ENCODE data around the gene TNIK.
"Not testable (repeated sequence)": the region's sequence is repeated elsewhere in the genome, so short reads cannot be mapped to it uniquely, and the experiment has no call there.

Gene TNIK

GRCh38 chr3:171305823-171306222, 154.4 kb downstream of the TNIK start:
- not testable (repeated sequence) for H3K9ac ChIP-seq (ENCODE audit: low read depth, low read length); H3K36me3 ChIP-seq (ENCODE audit: insufficient read depth, low read length); H3K4me1 ChIP-seq (ENCODE audit: insufficient read depth, low read length); H3K9me3 ChIP-seq (ENCODE audit: control insufficient read depth, insufficient read depth, low read length)

- H3K36me3 ChIP-seq (ENCODE audit: insufficient read depth, low read length); H3K9ac ChIP-seq (ENCODE audit: low read depth, low read length); H3K9me3 ChIP-seq (ENCODE audit: control insufficient read depth, insufficient read depth, low read length); H3K4me1 ChIP-seq (ENCODE audit: insufficient read depth, low read length): not testable (repeated sequence)
Observed at GRCh38 chr3:171304498-171304897, 155.7 kb downstream of the TNIK start.

- not testable (repeated sequence) for H3K9me3 ChIP-seq (ENCODE audit: control insufficient read depth, insufficient read depth, low read length); H3K4me1 ChIP-seq (ENCODE audit: insufficient read depth, low read length); H3K36me3 ChIP-seq (ENCODE audit: insufficient read depth, low read length); H3K9ac ChIP-seq (ENCODE audit: low read depth, low read length)
Observed at GRCh38 chr3:171304017-171304416, 156.2 kb downstream of the TNIK start.

- Histone ChIP-seq H3K36me3 (ENCODE audit: insufficient read depth, low read length) (no peaks in the 10 kb centered on the region), H3K9ac (ENCODE audit: low read depth, low read length) (no peak overlapping the region), H3K4me1 (ENCODE audit: insufficient read depth, low read length) (peaks cover 3% of the 10 kb centered on the region; the same call in 1 of the 2 replicates), H3K9me3 (ENCODE audit: control insufficient read depth, insufficient read depth, low read length) (no peaks in the 10 kb centered on the region)
Observed at GRCh38 chr3:171301998-171302397, 158.2 kb downstream of the TNIK start.

- Histone ChIP-seq H3K9ac (ENCODE audit: low read depth, low read length) (no peak overlapping the region), H3K9me3 (ENCODE audit: control insufficient read depth, insufficient read depth, low read length) (no peaks in the 10 kb centered on the region), H3K4me1 (ENCODE audit: insufficient read depth, low read length) (no peaks in the 10 kb centered on the region), H3K36me3 (ENCODE audit: insufficient read depth, low read length) (no peaks in the 10 kb centered on the region)
Observed at GRCh38 chr3:171301002-171301401, 159.2 kb downstream of the TNIK start.

- no peaks in the 10 kb centered on the region for H3K9me3 ChIP-seq (ENCODE audit: control insufficient read depth, insufficient read depth, low read length)
- no peak overlapping the region for H3K9ac ChIP-seq (ENCODE audit: low read depth, low read length)
- H3K4me1 ChIP-seq (ENCODE audit: insufficient read depth, low read length), result 0 out of 2 replicates have a peak, but pooled peaks cover 6% of the 10 kb centered on the region
- H3K36me3 ChIP-seq (ENCODE audit: insufficient read depth, low read length), result no peaks in the 10 kb centered on the region
Observed at GRCh38 chr3:171297951-171298350, 162.3 kb downstream of the TNIK start.

GRCh38 chr3:171297207-171297606, 163.0 kb downstream of the TNIK start:
- H3K9me3 ChIP-seq (ENCODE audit: control insufficient read depth, insufficient read depth, low read length), result no peaks in the 10 kb centered on the region
- H3K9ac ChIP-seq (ENCODE audit: low read depth, low read length), result no peak overlapping the region
- H3K36me3 ChIP-seq (ENCODE audit: insufficient read depth, low read length), result no peaks in the 10 kb centered on the region
- 0 out of 2 replicates have a peak, but pooled peaks cover 6% of the 10 kb centered on the region for H3K4me1 ChIP-seq (ENCODE audit: insufficient read depth, low read length)

GRCh38 chr3:171295484-171296373, 164.5 kb downstream of the TNIK start:
- Histone ChIP-seq H3K36me3 (ENCODE audit: insufficient read depth, low read length) (no peaks in the 10 kb centered on the region), H3K9me3 (ENCODE audit: control insufficient read depth, insufficient read depth, low read length) (no peaks in the 10 kb centered on the region), H3K9ac (ENCODE audit: low read depth, low read length) (no peak overlapping the region), H3K4me1 (ENCODE audit: insufficient read depth, low read length) (0 out of 2 replicates have a peak, but pooled peaks cover 6% of the 10 kb centered on the region)

- no peaks in the 10 kb centered on the region for H3K9me3 ChIP-seq (ENCODE audit: control insufficient read depth, insufficient read depth, low read length)
- no peak overlapping the region for H3K9ac ChIP-seq (ENCODE audit: low read depth, low read length)
- H3K36me3 ChIP-seq (ENCODE audit: insufficient read depth, low read length), result no peaks in the 10 kb centered on the region
- 0 out of 2 replicates have a peak, but pooled peaks cover 6% of the 10 kb centered on the region for H3K4me1 ChIP-seq (ENCODE audit: insufficient read depth, low read length)
Observed at GRCh38 chr3:171293142-171293782, 166.9 kb downstream of the TNIK start.

GRCh38 chr3:171290680-171291079, 169.5 kb downstream of the TNIK start:
- Histone ChIP-seq H3K36me3 (ENCODE audit: insufficient read depth, low read length) (no peaks in the 10 kb centered on the region), H3K9ac (ENCODE audit: low read depth, low read length) (no peak overlapping the region), H3K4me1 (ENCODE audit: insufficient read depth, low read length) (0 out of 2 replicates have a peak, but pooled peaks cover 6% of the 10 kb centered on the region)

GRCh38 chr3:171289291-171289690, 170.9 kb downstream of the TNIK start:
- Histone ChIP-seq H3K9me3 (ENCODE audit: control insufficient read depth, insufficient read depth, low read length) (no peaks in the 10 kb centered on the region), H3K9ac (ENCODE audit: low read depth, low read length) (no peak overlapping the region), H3K36me3 (ENCODE audit: insufficient read depth, low read length) (no peaks in the 10 kb centered on the region), H3K4me1 (ENCODE audit: insufficient read depth, low read length) (peaks cover 6% of the 10 kb centered on the region)

More at GRCh38 chr3:171290680-171291079, 169.5 kb downstream of the TNIK start:
- no peaks in the 10 kb centered on the region for H3K9me3 ChIP-seq (ENCODE audit: control insufficient read depth, insufficient read depth, low read length)

GRCh38 chr3:171287761-171288160, 172.4 kb downstream of the TNIK start:
- H3K9me3 ChIP-seq (ENCODE audit: control insufficient read depth, insufficient read depth, low read length); H3K36me3 ChIP-seq (ENCODE audit: insufficient read depth, low read length); H3K9ac ChIP-seq (ENCODE audit: low read depth, low read length): not testable (repeated sequence)
- peaks cover 17% of the 10 kb centered on the region for H3K4me1 ChIP-seq (ENCODE audit: insufficient read depth, low read length)

- Histone ChIP-seq H3K9ac (ENCODE audit: low read depth, low read length) (no peak overlapping the region), H3K9me3 (ENCODE audit: control insufficient read depth, insufficient read depth, low read length) (no peaks in the 10 kb centered on the region), H3K36me3 (ENCODE audit: insufficient read depth, low read length) (no peaks in the 10 kb centered on the region), H3K4me1 (ENCODE audit: insufficient read depth, low read length) (peaks cover 17% of the 10 kb centered on the region)
Observed at GRCh38 chr3:171286580-171287249, 173.5 kb downstream of the TNIK start.

GRCh38 chr3:171285287-171285686, 174.9 kb downstream of the TNIK start:
- H3K36me3 ChIP-seq (ENCODE audit: insufficient read depth, low read length), result no peaks in the 10 kb centered on the region
- no peaks in the 10 kb centered on the region for H3K9me3 ChIP-seq (ENCODE audit: control insufficient read depth, insufficient read depth, low read length)
- no peak overlapping the region for H3K9ac ChIP-seq (ENCODE audit: low read depth, low read length)
- H3K4me1 ChIP-seq (ENCODE audit: insufficient read depth, low read length), result peaks cover 17% of the 10 kb centered on the region
